Measurements from ENCODE around the gene CCDC85B.

Gene CCDC85B

DNA sequence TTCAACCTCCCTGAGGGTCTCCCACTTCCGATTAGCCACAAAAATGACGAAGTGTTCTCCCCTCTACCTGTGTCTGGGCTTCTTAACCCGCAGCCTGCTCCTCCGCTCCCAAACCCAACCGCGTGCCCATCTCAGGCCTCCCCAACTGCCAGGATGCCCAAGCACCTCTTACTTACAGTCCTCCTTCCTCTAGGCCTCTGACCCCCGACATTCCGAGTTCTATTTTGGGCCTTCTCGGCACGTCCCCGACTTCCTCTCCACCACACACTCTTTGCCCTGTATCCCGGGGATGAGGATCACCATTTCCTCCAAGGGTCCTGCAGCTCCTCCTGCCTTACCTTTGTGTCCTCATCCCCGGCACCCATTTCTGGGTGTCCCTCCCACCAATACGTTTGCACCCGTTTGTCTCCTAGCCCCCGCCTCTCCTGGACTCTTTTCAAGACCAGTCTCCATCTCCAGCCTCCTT, 30.6 kb upstream of the CCDC85B start:
- Histone ChIP-seq H3K27ac (ENCODE audit: low read depth, low read length) (peak overlapping the region; percentile 99), H3K27me3 (ENCODE audit: control insufficient read depth, insufficient read depth, low read length) (no peaks in the 10 kb centered on the region), H3K4me1 (ENCODE audit: control insufficient read depth, insufficient read depth, low read length) (peaks cover 26% of the 10 kb centered on the region), H3K36me3 (ENCODE audit: control insufficient read depth, insufficient read depth, low read length) (peaks cover 33% of the 10 kb centered on the region), H3K9ac (ENCODE audit: low read length) (peak overlapping the region; percentile 59), H3K4me3 (ENCODE audit: low read length) (peak overlapping the region; percentile 96)

DNA sequence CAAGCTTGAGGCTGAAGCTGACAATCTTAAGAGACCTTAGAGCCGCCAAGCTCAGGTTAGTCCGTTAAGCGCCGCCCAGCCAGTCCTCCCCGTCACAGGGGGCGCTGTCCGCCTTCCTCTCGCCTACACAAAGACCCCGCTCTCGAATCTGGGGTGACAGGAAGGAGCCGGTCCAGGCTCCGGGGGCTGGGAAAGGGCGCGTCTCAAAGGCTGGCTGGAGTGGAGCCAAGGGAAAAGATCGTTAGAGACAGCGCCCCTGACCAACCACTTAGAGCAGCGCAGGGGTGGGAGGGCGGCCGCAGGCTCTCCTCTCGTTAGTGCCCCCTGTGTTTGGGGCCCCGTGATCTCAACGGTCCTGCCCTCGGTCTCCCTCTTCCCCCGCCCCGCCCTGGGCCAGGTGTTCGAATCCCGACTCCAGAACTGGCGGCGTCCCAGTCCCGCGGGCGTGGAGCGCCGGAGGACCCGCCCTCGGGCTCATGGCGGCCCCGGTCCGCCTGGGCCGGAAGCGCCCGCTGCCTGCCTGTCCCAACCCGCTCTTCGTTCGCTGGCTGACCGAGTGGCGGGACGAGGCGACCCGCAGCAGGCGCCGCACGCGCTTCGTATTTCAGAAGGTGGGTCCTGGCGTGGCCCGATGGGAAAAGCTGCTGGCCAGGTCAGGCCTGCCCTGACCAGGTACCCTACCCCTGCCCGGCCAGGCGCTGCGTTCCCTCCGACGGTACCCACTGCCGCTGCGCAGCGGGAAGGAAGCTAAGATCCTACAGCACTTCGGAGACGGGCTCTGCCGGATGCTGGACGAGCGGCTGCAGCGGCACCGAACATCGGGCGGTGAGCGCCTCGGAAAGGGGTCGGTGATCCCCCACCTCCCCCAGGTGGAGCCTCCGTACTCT, 30.0 kb upstream of the CCDC85B start, which contains the start of gene MUS81:
MUS81 (plus strand) TSS at position 156 of the 887 bp plus-strand sequence; CDS start at position 477, 321 bp downstream.
- Histone ChIP-seq H3K9ac (ENCODE audit: low read length) (peak within 1 kb of the TSS; percentile 91), H3K36me3 (ENCODE audit: control insufficient read depth, insufficient read depth, low read length) (peaks cover 30% of the 10 kb centered on the region), H3K4me3 (ENCODE audit: low read length) (peak within 1 kb of the TSS; percentile 96), H3K27ac (ENCODE audit: low read depth, low read length) (peak within 1 kb of the TSS; percentile 99), H3K27me3 (ENCODE audit: control insufficient read depth, insufficient read depth, low read length) (no peaks in the 10 kb centered on the region), H3K4me1 (ENCODE audit: control insufficient read depth, insufficient read depth, low read length) (peaks cover 26% of the 10 kb centered on the region)

DNA sequence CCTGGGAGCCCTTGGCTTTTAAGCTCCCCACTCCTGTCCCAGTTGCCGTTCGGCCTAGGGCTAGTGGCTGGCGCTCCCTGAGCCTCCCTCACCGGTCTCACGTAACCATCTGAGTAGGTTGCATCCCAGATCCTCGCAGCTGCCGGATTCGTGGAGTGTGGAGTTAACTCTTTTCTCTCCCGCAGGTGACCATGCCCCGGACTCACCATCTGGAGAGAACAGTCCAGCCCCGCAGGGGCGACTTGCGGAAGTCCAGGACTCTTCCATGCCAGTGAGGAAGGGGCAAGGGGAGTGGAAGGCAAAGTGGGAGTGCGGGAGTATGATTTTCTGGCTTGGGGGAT, 29.3 kb upstream of the CCDC85B start:
- Histone ChIP-seq H3K4me1 (ENCODE audit: control insufficient read depth, insufficient read depth, low read length) (peaks cover 25% of the 10 kb centered on the region), H3K4me3 (ENCODE audit: low read length) (peak overlapping the region; percentile 96), H3K27ac (ENCODE audit: low read depth, low read length) (peak overlapping the region; percentile 99), H3K27me3 (ENCODE audit: control insufficient read depth, insufficient read depth, low read length) (no peaks in the 10 kb centered on the region), H3K9ac (ENCODE audit: low read length) (peak overlapping the region; percentile 91), H3K36me3 (ENCODE audit: control insufficient read depth, insufficient read depth, low read length) (peaks cover 24% of the 10 kb centered on the region)

DNA sequence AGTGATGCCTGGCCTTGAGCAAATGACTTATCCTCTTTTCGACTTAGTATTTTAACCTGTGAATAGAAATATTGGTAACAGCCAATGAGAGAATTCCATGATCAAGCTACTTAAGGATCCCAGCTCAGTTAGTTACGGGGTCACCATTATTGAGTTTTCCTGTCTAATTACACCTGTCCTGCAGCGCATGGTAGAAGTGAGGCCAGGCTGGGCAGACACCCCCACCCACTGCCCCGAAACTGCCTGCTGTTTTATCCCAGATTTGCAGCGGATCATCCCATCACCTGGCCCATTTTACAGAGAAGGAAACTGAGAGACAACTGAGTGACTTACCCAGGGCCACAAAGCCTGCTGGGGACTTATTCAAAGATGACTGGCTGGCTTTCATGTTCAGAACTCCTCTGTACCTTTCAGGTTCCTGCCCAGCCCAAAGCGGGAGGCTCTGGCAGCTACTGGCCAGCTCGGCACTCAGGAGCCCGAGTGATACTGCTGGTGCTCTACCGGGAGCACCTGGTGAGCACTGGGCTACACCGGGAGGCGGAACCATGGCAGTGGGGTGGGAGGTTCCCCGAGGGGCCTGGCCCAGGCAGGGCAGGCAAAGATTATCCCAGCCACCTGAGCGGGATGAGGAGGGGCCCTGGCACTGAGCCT, 28.8 kb upstream of the CCDC85B start:
- Histone ChIP-seq H3K27me3 (ENCODE audit: control insufficient read depth, insufficient read depth, low read length) (no peaks in the 10 kb centered on the region), H3K4me1 (ENCODE audit: control insufficient read depth, insufficient read depth, low read length) (peaks cover 20% of the 10 kb centered on the region), H3K36me3 (ENCODE audit: control insufficient read depth, insufficient read depth, low read length) (peaks cover 24% of the 10 kb centered on the region), H3K9ac (ENCODE audit: low read length) (no peak overlapping the region), H3K27ac (ENCODE audit: low read depth, low read length) (peak overlapping the region; percentile 99), H3K4me3 (ENCODE audit: low read length) (peak overlapping the region; percentile 96)

DNA sequence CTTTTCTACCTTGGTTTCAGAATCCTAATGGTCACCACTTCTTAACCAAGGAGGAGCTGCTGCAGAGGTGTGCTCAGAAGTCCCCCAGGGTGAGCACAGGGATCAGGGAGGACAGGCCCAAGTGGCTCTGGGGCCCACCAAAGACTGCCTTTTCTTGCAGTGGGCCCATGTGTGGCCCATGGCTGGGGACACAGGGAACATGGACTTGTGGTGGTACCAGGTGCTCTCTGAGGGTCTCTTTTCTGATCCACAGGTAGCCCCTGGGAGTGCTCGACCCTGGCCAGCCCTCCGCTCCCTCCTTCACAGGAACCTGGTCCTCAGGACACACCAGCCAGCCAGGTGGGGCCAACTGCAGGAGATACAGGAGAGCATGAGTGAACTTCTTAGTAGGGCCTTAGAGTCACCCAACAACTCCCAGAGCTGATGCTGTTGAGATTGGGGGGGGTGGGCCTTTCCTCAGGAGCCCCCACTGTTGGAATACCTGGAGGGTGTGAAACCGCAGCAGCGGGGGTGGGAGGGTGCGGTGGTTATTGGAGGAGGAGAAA, 28.2 kb upstream of the CCDC85B start:
- no peaks in the 10 kb centered on the region for H3K27me3 ChIP-seq (ENCODE audit: control insufficient read depth, insufficient read depth, low read length)
- peaks cover 24% of the 10 kb centered on the region for H3K36me3 ChIP-seq (ENCODE audit: control insufficient read depth, insufficient read depth, low read length)
- H3K9ac ChIP-seq (ENCODE audit: low read length): no peak overlapping the region
- H3K4me1 ChIP-seq (ENCODE audit: control insufficient read depth, insufficient read depth, low read length): peaks cover 20% of the 10 kb centered on the region
- peak overlapping the region; percentile 18 for H3K27ac ChIP-seq (ENCODE audit: low read depth, low read length)
- H3K4me3 ChIP-seq (ENCODE audit: low read length): no peak overlapping the region

DNA sequence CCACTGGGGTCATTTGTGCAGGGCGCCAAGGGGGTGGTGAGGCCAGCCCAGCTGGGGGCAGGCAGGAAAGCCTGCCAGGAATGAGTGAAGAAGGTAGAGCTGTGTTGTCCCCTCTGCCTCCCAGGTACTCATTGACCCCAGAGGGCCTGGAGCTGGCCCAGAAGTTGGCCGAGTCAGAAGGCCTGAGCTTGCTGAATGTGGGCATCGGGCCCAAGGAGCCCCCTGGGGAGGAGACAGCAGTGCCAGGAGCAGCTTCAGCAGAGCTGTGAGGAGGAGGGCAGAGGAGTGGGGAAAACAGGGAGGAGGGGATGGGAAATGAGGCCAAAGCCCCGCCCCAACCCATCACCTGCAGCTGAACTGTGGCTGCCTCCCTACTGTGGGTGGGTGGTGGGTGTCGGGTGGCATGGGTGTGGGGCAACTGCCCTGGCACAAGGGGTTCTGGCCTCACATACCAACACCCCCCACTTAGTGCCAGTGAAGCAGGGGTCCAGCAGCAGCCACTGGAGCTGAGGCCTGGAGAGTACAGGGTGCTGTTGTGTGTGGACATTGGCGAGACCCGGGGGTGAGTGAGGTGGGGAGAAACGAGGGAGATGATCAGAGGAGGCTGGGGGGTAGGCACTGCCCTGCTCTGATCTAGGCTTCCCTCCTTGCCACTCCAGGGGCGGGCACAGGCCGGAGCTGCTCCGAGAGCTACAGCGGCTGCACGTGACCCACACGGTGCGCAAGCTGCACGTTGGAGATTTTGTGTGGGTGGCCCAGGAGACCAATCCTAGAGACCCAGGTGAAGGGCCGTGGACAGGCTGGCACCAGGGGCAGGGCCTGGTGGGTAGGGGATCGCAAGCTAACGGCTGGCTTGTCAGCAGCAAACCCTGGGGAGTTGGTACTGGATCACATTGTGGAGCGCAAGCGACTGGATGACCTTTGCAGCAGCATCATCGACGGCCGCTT, 27.3 kb upstream of the CCDC85B start:
- peaks cover 24% of the 10 kb centered on the region for H3K36me3 ChIP-seq (ENCODE audit: control insufficient read depth, insufficient read depth, low read length)
- no peak overlapping the region for H3K9ac ChIP-seq (ENCODE audit: low read length)
- H3K27ac ChIP-seq (ENCODE audit: low read depth, low read length): no peak overlapping the region
- peaks cover 20% of the 10 kb centered on the region for H3K4me1 ChIP-seq (ENCODE audit: control insufficient read depth, insufficient read depth, low read length)
- H3K4me3 ChIP-seq (ENCODE audit: low read length): no peak overlapping the region
- H3K27me3 ChIP-seq (ENCODE audit: control insufficient read depth, insufficient read depth, low read length): no peaks in the 10 kb centered on the region

DNA sequence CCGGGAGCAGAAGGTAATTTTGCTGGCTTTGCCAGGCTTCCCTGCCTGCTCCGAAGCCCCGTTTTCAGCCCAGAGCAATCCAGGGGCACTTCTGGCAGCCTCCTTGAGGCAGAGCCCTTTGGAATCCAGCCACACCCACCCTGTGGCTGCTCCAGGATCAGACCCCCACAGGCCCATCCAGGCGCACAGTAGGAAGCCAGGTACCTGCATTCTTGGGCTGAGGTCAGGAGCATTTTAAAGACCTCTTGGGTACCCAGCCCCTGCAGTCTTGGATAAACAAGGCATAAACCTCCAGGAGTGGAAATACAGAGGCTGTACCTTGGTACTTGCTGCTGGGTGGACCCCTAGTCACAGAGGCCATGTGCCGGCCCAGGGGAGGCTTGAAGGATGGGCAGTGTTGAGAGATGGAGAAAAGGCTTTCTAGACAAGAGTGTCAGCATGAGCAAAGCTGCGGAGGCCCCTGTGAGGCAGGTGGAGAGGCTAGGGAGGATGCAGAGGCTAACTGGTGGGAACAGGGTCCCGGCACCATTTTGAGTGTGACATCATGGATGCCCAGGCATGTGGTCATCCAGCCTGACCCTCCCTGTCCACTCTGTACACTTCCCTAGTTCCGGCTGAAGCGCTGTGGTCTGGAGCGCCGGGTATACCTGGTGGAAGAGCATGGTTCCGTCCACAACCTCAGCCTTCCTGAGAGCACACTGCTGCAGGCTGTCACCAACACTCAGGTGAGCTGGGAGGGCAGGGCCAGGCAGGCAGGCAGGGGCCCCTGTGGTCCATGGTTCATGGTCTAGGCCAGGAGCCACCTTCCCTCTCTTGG, 26.4 kb upstream of the CCDC85B start:
- Histone ChIP-seq H3K27me3 (ENCODE audit: control insufficient read depth, insufficient read depth, low read length) (no peaks in the 10 kb centered on the region), H3K4me3 (ENCODE audit: low read length) (no peak overlapping the region), H3K36me3 (ENCODE audit: control insufficient read depth, insufficient read depth, low read length) (peaks cover 24% of the 10 kb centered on the region), H3K9ac (ENCODE audit: low read length) (no peak overlapping the region), H3K4me1 (ENCODE audit: control insufficient read depth, insufficient read depth, low read length) (peaks cover 15% of the 10 kb centered on the region), H3K27ac (ENCODE audit: low read depth, low read length) (no peak overlapping the region)

DNA sequence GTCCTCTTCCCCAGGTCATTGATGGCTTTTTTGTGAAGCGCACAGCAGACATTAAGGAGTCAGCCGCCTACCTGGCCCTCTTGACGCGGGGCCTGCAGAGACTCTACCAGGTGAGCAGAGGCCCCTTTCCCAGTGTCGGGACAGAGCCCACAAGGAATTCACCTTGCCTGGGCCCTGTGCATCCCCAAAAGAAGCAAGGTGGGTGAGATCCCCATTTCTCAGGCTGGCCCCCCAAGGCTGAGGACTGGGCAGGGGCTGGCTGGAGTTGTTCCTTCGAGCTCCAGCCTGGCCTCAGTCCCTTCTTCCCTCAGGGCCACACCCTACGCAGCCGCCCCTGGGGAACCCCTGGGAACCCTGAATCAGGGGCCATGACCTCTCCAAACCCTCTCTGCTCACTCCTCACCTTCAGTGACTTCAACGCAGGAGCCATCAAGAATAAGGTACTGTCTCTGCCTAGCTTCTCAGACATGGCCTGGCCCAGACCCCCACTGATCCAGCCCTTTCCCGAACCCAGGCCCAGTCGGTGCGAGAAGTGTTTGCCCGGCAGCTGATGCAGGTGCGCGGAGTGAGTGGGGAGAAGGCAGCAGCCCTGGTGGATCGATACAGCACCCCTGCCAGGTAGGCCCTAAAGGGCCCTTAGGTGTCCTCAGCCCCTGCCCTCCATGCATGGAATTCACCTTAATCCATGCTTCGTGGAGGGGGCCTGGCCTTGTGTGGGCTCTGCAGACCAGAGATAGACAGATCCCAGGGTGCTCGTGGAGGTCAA, 25.6 kb upstream of the CCDC85B start:
- H3K4me1 ChIP-seq (ENCODE audit: control insufficient read depth, insufficient read depth, low read length): peaks cover 11% of the 10 kb centered on the region
- no peaks in the 10 kb centered on the region for H3K27me3 ChIP-seq (ENCODE audit: control insufficient read depth, insufficient read depth, low read length)
- no peak overlapping the region for H3K27ac ChIP-seq (ENCODE audit: low read depth, low read length)
- no peak overlapping the region for H3K4me3 ChIP-seq (ENCODE audit: low read length)
- no peak overlapping the region for H3K9ac ChIP-seq (ENCODE audit: low read length)
- peaks cover 29% of the 10 kb centered on the region for H3K36me3 ChIP-seq (ENCODE audit: control insufficient read depth, insufficient read depth, low read length)

DNA sequence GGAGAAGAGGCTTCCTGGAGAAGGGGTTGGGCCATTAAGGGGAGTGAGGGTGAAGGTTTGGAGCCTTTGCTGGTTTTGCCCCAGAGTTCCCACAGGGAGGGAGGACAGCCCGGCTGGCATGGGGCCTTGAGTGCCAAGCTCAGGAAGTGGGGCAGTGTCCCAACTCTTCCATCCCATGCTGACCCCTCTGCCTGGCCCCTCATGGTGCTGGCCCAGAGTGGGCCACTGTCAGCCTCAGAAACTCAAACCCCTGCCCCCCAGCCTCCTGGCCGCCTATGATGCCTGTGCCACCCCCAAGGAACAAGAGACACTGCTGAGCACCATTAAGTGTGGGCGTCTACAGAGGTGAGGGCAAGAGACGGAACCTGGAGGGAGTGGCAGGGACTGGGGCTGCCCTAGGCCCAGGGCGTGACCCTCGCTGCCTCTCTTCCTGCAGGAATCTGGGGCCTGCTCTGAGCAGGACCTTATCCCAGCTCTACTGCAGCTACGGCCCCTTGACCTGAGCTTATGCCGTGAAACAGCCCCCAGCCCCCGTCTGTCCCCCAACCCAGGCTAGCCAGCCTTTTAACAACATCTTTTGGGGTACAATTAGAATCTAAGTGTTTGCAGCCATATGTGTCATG, 24.8 kb upstream of the CCDC85B start:
- Histone ChIP-seq H3K36me3 (ENCODE audit: control insufficient read depth, insufficient read depth, low read length) (peaks cover 29% of the 10 kb centered on the region), H3K4me1 (ENCODE audit: control insufficient read depth, insufficient read depth, low read length) (peaks cover 9% of the 10 kb centered on the region), H3K27me3 (ENCODE audit: control insufficient read depth, insufficient read depth, low read length) (no peaks in the 10 kb centered on the region), H3K4me3 (ENCODE audit: low read length) (no peak overlapping the region), H3K9ac (ENCODE audit: low read length) (no peak overlapping the region), H3K27ac (ENCODE audit: low read depth, low read length) (no peak overlapping the region)

DNA sequence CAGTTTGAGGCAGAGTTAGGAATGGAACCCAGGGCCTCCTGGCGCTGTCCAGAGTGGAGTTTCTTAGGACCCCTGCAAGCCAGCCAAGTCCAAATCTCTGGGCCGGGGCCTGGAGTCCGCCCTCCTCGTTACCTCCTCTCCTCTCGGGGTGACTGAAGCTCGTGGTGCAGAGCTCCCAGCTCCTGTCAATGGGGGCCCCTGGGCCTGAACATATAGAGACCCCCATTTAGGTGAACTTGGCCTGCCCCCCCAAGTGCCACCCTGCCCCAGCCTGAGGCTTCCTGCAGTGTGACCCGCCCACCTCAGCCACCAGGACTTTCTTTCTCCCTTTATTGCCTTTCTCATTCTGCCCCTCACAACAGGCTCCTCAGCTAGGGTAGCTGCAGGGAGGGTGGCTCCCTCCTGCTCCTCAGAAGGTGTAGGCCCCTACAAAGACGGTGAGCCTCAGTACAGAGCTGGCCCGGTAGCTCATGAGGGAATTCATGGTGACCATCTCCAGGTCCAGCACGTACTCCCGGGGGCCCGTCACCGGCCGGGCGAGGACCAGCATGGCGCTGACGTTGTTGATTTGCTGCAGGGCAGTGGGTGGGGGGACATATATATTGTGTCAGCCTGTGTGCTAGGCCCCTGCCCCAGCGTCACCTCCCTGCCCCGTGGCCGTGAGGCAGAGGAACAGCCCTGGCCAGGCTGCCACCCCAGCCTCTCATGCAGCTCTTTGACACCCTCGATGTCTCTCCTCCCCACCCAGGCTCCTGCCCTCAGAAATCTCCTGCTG, 23.8 kb upstream of the CCDC85B start:
- Histone ChIP-seq H3K4me1 (ENCODE audit: control insufficient read depth, insufficient read depth, low read length) (peaks cover 7% of the 10 kb centered on the region), H3K4me3 (ENCODE audit: low read length) (no peak overlapping the region), H3K9ac (ENCODE audit: low read length) (no peak overlapping the region), H3K27ac (ENCODE audit: low read depth, low read length) (no peak overlapping the region), H3K36me3 (ENCODE audit: control insufficient read depth, insufficient read depth, low read length) (peaks cover 29% of the 10 kb centered on the region), H3K27me3 (ENCODE audit: control insufficient read depth, insufficient read depth, low read length) (no peaks in the 10 kb centered on the region)
